Measurements from ENCODE around the gene FDXACB1.
"Not testable (repeated sequence)": the region's sequence is repeated elsewhere in the genome, so short reads cannot be mapped to it uniquely, and the experiment has no call there.

DNA sequence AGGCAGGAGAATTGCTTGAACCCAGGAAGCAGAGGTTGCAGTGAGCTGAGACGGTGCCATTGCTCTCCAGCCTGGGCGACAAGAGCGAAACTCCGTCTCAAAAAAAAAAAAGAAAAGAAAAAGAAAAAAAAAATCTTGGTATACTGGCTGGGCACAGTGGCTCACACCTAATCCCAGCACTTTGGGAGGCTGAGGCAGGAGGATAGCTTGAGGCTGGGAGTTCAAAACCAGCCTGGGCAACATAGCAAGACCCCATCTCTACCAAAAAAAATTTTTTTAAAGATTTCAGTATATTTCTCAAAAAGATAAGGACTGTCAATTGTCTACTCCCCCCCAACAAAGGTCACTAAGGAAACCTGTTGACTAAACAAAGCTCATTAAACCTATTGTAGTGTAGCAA lies 6.1 kb upstream of the FDXACB1 start:
- TF ChIP-seq, protein P1, sequence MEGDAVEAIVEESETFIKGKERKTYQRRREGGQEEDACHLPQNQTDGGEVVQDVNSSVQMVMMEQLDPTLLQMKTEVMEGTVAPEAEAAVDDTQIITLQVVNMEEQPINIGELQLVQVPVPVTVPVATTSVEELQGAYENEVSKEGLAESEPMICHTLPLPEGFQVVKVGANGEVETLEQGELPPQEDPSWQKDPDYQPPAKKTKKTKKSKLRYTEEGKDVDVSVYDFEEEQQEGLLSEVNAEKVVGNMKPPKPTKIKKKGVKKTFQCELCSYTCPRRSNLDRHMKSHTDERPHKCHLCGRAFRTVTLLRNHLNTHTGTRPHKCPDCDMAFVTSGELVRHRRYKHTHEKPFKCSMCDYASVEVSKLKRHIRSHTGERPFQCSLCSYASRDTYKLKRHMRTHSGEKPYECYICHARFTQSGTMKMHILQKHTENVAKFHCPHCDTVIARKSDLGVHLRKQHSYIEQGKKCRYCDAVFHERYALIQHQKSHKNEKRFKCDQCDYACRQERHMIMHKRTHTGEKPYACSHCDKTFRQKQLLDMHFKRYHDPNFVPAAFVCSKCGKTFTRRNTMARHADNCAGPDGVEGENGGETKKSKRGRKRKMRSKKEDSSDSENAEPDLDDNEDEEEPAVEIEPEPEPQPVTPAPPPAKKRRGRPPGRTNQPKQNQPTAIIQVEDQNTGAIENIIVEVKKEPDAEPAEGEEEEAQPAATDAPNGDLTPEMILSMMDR (conservative IDR thresholded peaks at IDR 0.05; ENCODE audit: low read depth, low read length) = not testable (repeated sequence)
- not testable (repeated sequence) for TF ChIP-seq EZH2 (IDR thresholded peaks at IDR 0.05; ENCODE audit: borderline replicate concordance, low read depth, low read length, poor library complexity, severe bottlenecking)

Measured in A673 (cell line).